ENCODE measurements around the gene NXN.

- TF ChIP-seq, protein P1, sequence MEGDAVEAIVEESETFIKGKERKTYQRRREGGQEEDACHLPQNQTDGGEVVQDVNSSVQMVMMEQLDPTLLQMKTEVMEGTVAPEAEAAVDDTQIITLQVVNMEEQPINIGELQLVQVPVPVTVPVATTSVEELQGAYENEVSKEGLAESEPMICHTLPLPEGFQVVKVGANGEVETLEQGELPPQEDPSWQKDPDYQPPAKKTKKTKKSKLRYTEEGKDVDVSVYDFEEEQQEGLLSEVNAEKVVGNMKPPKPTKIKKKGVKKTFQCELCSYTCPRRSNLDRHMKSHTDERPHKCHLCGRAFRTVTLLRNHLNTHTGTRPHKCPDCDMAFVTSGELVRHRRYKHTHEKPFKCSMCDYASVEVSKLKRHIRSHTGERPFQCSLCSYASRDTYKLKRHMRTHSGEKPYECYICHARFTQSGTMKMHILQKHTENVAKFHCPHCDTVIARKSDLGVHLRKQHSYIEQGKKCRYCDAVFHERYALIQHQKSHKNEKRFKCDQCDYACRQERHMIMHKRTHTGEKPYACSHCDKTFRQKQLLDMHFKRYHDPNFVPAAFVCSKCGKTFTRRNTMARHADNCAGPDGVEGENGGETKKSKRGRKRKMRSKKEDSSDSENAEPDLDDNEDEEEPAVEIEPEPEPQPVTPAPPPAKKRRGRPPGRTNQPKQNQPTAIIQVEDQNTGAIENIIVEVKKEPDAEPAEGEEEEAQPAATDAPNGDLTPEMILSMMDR (IDR thresholded peaks at IDR 0.05), result no peak
- TF ChIP-seq POLR2A (IDR thresholded peaks at IDR 0.05), result no peak
These were observed 29.9 kb upstream of the NXN start for GRCh38 chr17:1009229-1010085.

All from transverse colon (tissue), 3 donors.